HG03066 (cell line): Measurements from ENCODE around the gene ADCYAP1R1.

ENCODE experiments used
- ATAC-seq: cut with Tn5 transposase; IDR thresholded peaks from one replicate; pipeline ENCODE4 v1.9.1; 2021; ENCODE audit warnings: low read depth; ENCODE audit not compliant: unreplicated experiment

ADCYAP1R1 gene

DNA sequence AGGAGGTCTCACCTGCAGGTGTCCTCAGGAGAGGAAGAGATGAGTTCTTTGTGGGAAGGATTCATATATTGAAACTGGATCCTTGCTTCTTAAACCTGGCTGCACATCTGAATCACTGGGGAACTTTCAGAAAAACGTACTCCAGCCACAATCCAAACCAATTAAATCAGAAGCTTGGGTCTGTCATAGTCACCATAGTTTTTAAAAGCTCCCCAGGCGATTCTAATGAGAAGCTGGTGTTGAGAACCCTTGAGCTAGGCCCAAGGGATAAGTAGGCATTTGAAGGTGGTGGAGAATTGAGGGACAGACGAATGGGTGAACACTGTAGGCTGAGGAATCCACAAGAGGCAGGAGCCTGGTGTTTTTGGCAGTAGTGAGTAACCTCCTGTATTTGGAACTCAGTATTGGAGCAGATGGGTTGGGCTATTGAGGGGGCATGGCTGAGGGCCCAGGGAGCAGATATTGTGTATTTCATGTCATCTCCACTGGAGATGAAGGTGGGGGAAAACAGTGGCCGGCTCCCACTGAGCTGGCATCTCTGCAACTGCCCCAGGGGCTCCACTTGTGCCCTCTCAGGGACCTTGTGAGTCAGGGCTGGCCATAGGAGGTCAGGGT lies 14.5 kb downstream of the ADCYAP1R1 start:
- no peak for ATAC-seq

DNA sequence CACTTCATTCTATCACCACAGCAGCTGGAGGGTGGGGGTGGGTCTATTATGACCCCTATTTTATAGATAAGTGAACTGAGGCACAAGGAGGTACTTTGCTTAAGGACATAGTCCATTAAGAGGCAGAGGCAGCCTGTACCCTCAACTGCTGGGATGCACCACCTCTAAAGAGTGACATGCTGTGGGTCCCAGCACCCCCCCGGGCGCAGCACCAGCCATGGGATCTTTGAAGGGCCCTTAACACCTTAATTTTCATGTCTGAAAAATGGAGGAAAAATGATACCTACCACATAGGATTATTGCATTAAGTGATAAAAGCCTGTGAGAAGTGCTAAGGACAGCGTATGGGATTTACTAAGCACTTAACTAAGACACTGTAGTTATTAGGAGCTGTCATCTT lies 15.4 kb downstream of the ADCYAP1R1 start:
- ATAC-seq, result no peak

DNA sequence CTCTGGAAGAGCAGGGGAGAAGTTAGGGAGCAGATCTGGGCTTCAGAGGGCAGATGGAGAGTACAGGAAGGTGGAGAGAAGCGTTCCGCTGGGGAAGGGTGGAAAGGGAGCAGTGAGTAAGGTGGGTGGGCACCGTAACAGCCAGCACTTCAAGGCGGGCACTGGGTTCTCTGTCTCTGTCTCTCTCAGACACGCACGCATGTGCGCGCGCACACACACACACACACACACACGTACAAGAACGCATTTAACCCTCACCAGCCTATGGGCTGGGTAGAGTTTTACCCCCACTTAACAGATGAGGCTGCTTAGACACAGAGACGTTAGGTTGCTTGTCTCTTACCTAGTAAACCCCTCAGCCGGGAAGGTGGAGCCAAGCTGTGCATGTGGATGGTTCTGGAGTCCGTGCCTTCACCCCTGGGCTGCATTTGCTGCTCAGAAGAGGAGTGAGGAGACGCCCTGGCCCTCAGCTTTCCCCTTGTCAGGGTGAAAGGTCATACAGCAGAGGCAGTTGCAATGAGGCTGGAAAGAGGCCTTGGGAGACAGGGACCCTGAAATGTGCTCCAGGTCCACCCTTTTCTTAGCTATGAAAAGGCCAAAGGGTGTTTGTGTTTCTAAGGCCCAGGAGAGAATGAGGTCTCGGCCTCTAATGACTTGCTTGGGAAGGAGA lies 16.0 kb downstream of the ADCYAP1R1 start:
- no peak for ATAC-seq

DNA sequence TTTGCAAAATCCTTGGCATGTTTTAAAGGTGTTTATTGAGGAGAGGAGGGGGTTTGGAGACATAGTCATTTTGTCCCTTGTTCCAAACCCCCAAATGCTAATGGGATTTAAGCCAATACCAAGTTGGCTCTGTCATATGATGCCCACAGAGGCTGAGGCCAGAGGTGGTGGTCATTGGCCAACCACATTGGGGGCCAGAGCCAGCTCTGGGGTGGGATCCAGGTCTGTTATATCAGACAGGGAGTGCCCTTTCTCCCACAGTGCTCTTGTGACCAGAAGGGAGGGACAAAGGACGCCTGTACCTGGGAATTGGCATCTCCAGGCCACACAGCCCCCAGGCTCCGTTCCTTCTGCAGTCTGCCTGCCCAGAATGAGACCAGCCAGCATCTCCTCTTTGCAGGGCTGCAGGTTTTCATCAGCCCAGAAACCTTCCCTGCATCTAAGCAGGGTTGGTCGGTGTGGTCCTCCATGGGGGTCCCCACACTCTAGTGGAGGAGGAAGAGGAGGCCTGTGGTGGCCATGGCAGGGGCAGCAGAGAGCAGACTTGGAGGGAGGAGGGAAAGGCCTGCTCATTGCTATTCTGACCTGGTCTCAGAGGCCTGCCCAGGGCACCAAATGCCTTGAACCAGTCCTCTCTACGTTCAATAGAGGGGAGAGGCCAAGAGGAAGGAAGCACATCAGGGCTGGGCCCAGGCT lies 17.9 kb downstream of the ADCYAP1R1 start:
- no peak for ATAC-seq

DNA sequence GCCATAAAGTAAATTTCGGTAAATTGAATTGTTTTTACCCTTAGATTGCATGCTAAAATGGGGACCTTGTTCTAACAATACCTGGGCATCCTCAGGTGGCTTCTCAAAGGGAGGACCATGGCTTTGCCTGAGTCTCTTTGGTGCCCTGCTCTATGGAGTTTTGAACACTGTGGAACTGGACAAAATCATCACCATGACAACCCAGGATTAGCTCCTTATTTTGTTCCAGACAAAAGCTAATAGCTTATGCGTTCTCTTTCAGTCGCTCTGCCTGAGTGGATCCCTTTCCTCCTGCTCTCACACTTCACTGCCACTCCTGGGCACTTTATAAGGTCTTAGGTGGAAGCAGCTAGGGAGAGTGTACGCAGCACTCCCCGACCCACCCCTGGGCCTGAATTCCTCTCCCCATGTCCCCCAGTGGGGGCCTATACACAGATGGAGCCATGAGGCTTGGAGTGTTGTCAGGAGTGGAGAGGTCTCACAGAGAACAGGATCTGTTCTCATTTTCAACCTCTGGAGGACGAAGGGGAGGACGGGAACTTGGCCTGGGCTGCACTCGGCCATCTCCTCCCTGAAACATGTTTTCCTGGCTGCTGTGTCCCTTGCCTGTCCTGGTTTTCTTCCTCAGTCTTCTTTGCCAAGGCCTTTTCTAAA lies 19.0 kb downstream of the ADCYAP1R1 start:
- no peak for ATAC-seq

DNA sequence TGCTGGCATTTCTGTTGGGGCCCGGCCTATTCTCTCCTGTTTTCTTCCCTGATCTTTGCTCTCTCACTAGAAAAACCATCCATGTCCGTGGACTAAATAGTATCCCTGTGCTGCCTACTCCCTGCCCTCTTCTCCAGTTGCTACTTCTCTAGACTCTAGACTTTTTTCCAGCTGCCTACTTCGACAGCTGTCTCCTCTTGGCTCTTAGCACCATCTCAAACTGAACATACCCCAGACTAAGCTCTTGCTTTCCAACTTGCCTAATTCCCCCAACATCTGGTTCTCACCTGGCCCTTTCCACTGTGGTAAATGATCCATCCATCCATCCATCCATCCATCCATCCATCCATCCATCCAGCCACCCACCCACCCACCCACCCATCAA lies 19.5 kb downstream of the ADCYAP1R1 start:
- ATAC-seq, result no peak

DNA sequence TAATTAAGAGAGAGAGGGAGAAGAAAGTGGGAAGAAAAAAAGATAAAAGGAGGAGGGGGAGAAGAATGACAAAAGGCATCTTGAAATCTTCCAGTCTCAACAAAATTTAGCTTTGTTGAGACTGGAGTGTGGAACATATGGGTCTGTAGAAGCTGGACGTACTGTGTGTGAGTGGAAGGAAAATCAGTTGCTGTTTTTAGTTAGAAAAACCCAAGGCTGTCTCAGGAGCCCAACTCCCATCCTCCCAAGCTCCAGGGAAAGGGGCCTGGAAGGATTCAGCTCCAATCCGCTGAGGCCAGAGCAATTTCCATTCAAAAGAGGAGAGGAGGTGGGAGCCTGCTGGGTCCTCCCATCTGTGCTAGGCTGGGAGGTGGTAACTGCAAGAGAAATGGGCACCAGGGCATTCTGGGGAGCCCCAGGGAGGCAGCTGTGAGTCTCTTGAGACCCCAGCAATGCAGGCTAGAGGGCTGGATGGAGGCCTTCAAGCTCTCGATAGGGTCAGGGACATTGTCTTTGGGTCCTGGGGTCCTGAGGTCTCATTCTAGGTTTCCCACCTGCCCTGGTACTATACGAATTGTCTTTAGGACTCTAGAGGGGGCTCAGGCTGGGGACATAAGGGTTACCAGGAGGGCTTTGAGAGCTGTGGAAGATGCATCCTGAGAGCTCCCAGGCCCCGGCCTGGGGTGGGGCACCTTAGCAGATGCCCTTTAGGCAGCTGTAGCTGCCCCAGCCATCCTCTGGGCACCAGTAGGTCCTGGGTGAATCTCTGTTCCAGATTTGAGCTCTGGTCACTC lies 21.4 kb downstream of the ADCYAP1R1 start:
- ATAC-seq, result no peak

DNA sequence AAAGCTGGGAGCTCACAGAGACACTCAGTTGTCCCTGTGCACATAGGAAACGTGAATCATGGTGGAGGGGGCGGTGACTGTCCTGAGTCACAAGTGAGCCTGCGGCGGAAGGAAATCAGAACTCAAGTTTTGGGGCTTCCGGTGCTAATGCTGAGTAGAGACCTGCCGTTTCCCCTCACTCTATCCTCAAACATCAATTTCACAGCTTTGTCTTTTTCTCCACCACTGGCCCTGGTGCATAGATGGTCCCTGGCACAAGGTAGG lies 21.9 kb downstream of the ADCYAP1R1 start:
- ATAC-seq, result no peak

DNA sequence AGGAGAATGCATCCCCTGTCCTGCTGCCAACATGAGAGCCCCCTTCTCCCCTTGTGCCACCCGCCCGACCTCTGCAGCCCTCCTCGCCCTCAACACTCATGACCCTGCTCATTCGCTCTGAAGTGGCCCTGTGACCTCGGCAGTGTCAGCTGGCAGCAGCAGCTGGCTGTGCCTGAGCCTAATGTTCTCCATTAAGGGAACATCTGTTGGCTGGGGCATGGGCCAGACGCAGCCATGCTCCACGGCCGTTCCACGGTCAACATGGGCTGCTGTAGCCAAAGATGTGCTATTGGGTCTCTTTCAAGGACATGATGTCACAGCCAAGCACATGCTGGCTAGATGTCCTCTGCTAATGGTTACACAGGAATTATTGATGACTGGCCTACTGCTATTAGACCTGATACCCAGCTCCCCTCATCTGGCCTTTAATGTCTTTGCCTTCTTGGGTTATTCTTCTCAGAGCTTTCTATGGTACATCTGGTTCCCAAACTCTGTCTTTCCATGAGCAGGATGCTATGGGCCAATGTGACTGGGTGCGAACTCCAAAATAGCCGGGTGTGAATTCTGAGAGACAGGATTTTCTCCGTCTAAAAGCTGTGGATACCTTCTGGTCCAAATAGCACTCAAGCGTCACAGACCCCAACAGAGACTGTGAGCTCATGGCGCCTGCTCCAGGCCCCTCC lies 22.4 kb downstream of the ADCYAP1R1 start:
- no peak for ATAC-seq

DNA sequence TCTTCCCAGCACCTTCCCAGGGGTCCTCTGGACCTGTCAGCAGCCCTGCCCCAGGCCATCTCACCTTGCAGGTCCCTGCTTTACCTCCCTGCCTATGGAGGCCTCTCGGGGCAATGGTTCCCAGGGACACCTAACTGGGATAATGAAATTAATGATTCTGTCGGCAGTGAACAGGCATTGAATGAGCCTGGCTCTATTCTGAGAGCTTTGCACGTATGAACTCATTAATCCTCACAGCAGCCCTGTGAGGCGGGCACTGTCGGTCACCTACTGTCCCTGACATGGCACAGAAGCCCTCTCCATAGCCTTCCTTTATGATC lies 22.9 kb downstream of the ADCYAP1R1 start:
- ATAC-seq, result no peak

DNA sequence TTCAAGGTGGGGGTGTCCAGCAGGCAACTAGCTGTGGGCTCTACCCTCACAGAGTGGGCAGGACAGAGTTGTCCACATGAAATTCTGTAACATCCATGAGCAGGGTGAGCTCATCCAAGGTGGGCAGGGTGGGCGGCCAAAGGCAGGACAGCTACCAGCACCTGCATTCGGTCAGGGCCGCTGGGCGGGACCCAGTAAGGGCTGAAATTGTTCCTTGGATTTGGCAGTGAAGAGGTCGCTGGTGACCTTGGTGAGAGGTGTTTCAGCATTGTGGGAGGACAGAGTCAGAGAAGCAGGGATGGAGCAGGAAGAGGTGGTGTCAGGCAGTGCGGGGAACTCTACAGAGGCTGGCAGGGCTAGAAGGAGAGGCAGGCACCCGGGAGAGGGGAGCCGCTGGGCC lies 23.9 kb downstream of the ADCYAP1R1 start:
- ATAC-seq, result no peak

DNA sequence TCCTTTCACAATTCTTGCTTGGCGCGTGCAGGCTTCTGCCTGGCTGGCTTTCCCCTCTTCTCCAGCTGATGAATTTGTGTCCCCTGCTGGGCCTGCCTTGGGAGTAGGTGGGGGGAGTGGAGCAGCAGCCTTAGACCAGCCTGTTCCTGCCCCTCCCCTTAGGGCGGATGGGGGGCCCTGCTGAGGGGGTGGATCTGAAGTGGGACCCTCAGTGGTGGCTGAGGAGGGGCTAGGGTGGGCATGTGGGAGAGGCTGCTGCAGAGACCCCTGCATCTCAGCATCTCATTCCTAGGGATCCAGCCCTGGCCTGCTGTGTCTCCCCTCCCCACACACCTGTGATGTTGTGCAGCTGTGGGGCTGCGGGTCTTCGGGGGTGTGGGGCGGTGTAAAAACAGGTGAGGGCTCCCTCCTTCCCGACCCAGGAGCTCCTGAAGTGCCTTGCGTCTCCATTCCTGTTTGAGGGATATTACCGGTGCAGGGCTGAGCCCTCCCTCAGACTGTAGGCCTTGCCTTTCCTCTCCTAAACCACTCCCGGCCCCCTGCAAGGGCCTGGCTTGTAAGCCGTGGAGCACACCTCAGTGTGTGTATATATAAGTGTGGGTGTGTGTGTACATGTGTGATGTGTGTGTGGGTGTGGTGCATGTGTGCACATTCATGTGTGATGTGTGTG lies 24.7 kb downstream of the ADCYAP1R1 start:
- no peak for ATAC-seq

DNA sequence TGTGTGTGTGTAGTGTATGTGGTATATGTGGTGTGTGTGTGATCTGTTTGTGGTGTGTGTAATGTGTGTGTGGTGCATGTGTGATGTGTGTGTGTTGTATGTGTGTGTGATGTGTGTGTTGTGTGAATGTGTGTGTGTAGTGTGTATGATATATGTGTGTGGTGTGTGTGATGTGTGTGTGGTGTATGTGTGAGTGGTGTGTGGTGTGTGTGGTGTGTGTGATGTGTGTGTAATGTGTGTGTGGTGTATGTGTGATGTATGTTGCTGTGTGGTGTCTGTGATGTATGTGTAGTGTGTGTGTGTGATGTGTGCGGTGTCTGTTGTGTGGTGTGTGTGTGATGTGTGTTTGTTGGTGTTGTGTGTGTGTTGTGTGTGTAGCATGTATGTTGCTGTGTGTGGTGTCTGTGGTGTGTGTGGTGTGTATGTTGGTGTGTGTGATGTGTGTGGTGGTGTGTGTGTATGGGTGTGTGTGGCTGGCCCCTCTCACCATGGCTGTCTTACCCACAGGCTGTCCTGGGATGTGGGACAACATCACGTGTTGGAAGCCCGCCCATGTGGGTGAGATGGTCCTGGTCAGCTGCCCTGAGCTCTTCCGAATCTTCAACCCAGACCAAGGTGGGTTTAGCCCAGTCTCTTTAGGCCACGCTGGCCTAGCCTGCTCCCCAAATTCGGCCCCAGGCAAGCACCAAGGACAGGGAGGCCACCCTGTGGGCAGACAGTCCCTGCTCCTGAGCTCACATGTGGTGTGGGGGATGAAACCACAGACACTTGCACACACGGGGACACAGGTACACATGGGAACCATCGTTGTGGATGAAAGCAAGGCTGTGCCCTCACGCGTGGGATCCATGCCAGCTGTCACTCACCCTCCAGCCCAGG lies 25.6 kb downstream of the ADCYAP1R1 start:
- no peak for ATAC-seq

DNA sequence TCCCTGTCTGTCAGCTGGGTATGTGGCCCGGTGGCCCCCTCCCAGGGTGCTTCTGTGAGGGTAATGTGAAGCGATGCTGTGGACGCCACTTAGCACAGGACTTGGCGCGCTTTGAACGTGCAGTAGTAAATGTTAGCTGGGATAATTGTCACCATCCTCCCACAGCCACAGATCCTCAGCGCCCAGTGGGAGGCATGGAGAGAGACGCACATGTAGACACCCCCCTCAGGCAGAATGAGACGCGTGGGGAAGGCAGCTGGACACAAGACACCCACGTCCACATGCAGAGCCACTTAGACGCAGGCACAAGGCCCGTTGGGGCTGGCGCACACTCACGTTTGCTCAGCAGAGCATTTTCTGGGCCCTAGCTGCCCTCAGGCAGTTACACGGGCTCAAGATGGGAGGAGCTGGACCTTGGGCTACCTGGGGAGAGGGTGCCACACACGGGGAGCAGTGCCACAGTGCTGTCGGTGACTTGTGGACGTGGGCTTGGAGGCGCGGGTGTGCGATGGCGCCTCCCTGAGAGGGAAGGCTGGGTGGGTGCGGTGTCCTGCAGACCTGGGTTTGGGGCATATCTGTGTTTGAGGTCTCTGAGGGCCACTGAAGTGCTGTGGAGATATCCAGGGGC lies 26.4 kb downstream of the ADCYAP1R1 start:
- ATAC-seq, result no peak

DNA sequence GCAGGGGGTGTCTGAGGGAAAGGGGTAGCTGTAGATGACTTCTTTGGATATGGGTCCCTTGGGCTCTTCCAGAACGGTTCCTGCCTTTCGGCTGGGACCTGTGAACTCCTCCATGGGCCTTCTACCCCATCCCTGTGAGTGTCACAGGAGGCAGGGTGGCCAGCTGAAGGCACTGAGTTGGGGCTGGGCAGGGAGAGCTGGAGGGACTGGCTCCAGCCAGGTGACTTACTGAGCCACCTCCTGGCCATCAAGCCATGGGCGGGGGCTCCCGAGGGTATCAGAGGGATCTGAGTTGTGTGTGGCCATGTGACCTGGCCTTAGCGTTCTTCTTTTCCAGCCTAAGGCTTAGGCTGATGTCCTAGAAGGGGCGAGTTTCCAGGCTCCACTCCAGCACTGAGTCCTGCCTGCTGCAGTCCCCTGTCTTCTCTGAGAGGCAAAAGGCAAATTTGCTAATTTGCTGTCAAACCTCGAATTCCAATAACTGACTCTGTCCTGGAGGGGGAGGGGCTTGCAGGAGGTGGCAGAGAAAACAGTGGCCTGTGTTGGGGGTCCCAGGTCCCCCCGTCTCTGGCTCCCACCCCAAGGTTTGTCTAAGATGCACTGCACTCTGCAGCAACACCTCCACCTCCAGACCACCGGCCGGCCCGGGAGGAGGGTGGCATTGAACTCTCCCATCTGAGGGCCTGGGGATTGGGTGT lies 27.2 kb downstream of the ADCYAP1R1 start:
- ATAC-seq, result no peak

DNA sequence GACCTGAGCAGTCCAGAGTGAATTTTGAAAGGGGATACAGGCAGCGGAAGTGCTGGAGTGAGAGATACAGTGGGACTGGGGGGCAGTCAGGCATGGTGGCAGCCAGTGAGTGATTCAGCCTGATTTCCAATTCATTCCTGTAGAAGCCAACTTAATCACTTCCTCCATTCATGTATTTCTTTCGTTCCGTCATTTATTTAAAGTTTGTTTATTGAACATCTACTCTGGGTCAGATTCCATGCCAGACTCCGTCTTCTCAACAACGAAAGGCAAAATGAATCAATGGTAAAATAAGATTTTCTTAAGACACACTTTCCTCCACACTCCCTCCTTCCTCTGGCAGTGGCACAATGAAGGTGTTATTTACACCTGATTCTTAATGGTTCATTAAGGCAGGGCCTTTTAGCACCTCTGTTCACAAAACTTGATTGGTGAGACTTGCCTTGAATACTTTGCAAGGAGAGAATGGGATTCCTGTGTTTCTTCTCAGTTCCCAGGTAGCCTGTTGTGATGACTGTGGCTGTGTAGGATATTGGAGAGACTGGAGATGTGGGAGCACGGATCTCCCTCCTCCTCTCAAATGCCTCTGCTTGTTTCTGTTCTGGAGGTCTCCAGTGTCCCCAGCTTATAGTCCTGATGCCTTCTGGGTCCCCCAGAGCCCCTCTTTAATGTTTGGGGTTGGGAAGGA lies 27.9 kb downstream of the ADCYAP1R1 start:
- no peak for ATAC-seq

DNA sequence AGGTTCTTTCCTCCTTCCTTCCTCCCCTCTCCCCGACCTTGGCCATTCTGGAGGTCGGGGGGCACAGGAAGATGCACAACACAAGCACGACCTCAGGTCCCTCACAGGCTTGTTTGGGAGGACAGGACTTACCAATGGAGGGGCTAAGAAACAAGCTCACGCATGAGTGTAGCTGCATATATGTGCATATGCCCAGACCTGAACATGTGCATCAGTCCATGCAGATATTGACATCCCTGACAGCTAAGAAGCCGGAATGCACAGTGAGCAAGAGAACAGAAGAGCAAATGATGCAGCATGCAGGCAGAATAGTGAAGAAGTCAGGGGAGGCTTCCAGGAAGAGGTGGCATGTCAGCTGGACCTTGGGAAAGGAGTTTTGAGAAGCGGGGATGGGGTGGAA lies 28.7 kb downstream of the ADCYAP1R1 start:
- ATAC-seq, result no peak

DNA sequence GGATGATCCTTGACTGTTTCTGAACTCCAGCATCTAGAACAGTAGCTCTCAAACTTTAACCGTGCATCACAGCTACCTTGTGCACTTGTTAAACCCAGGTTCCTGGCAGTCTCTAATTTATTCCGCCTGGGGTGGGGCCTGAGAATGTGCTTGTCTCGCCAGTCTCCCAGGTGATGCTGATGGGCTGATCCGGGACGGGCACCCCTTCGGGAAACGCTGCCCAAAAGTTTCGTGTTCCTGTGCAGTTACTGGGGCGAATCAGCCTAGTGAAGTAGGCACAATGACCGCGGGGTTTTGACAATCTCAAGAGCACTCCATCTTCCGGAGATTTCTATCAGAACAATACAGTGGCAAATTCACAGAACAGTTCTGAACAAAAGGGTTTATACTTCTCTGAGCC lies 29.9 kb downstream of the ADCYAP1R1 start:
- ATAC-seq, result no peak
